Activated CD8-positive, alpha-beta memory T cell treated with anti-CD3 and anti-CD28 coated beads for 1 hour (primary cell): Measurements from ENCODE around the gene HHIP.

ENCODE experiments used
- DNase-seq, 2 donors: peaks; one replicate each; pipeline ENCODE4 v3.0.0-alpha.2; 2020; ENCODE audit warnings: low read depth in 1 of 2; ENCODE audit errors: extremely low read depth in 1 of 2

Gene HHIP

DNA sequence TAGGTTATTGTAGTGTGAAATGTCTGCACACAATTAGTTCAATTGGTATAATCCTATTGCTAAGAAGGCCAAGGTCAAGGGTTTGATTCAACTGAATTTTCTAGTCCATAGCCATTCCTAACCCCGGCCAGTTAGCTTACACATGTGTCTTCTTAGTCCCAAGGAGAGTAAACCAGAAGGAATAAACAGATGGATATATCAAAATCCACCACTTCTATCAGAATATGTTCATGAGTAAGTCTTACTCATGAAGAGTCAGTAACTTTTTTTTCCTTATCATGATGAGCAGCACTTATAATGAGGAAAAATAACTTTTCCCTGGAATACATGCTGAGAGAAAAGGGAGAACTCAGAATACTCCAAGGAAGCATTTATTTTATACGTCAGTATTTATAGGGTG lies 9.5 kb downstream of the HHIP start:
- no peak for DNase-seq

DNA sequence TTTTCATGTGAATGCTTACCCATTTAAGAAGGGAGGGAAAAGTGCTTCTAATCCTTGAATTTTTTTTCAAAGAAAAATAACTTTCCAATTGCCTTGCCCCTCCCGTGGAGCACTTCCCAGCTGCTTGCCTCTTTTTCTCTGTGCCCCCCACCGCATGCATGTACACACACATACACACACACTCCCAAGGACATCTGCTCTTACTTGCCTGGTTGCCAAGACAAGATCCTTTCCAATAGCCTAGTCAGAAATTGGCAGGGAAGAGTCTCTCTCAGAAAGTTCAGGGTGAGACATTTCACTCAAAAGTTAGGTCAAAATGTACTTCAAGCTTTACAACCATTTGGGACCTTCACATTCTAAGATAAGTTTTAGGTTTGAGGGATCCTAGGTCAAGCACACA lies 10.9 kb downstream of the HHIP start:
- no peak for DNase-seq

DNA sequence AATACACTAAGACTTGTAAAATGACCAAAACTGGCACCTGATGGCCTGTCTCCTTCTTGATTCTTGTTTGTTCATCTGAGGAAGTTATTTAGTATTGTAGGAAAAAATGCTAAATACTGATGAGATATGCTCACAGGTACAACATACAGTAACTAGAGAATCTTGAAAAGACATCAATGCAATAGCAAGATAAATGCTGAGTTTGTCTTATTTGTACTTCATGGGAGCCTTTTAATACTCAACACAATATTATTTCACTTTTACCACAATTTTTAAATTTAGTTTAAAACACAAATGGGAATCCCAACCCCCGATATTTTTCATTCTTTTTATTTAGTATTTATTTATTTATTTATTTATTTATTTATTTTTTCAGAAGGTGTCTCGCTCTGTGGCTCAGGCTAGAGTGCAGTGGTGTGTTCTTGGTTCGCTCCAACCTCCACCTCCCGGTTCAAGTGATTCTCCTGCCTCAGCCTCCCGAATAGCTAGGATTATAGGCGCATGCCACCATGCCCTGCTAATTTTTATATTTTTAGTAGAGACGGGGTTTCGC lies 12.1 kb downstream of the HHIP start:
- no peak for DNase-seq

DNA sequence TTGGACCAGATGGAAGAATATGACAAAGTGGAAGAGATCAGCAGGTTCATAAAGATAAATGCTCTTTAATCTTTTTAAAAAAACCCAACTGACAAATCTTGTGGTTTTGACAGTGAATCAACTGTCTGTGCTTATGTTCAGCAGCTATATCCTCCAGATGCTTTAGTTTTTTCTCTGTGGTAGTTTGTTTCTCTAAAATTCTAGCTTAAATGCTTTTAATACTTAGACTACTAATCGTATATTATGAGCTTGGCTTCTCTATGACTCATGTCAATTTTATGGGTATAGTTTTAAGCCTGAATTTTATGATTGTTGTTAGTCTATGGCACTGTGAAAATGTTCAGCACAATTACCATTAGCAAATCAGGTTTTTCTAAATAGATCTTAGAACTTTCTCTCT lies 12.9 kb downstream of the HHIP start:
- no peak for DNase-seq

DNA sequence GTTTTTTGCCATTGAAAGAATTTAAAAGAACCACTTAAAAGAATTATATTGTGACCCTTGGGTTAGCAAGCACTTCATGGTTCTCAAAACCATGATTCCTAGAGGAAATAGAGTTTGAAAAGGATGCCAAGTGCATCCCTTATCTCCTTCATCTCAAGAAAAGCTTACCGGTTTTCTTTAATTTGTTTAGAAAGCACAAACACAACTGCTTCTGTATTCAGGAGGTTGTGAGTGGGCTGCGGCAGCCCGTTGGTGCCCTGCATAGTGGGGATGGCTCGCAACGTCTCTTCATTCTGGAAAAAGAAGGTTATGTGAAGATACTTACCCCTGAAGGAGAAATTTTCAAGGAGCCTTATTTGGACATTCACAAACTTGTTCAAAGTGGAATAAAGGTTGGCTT lies 13.5 kb downstream of the HHIP start:
- DNase-seq, result no peak

DNA sequence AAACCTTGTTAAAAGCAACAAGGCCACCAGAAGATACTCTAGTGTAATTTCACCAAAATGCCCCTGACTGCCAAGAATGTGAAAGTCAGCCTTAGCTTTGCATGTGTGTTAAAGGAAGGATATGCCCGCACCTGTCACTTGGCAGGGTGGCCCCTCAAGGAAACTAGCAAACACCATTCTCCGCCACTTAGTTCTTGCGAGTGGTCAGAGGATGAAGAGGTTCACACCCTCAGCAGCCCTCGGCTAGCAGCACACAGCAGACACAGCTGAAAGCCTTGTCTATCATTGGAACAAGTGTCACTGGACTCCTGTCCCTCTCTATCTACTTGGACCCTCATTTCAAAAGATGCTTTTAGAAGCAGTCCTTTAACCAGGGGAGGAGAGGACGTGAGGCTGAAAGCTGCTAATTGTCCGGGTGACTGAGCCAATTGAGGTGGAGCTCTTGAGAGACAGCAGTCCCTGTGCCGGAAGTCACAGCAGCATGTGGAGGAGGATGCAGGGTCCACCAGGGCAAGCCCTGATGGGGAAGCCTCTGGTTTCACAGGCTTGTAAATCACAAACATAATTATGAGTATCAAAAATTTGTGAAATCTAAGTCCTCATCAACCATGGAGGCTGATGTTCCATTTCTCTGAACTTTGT lies 18.0 kb downstream of the HHIP start:
- no peak for DNase-seq

DNA sequence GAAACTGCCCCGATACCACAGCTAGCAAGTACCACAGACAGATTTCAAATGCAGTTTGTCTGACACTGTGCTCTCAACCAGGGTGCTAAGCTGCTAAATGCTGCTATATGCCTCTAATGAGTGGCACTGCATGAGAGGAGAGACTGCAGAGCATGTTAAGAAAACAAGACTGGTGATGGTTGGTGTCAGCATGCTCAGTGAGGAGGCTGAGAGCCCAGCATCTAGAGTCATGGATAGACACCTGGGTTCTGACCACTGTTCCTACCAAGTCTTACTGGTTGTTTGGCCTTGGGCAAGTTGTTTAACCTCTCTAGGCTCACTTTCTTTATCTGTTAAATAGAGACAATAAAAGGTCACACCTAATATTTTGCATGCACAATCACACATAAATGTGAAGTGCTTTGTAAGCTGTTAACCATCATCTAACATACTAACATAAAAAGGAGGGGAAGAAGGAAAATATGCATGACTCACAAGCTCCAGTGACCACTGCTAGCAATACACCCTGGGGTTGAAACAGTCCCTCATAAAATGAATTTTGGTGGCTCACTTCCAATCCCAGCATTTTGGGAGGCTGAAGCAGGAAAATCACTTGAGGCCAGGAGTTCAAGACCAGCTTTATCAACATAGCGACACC lies 20.7 kb downstream of the HHIP start:
- DNase-seq, result no peak

DNA sequence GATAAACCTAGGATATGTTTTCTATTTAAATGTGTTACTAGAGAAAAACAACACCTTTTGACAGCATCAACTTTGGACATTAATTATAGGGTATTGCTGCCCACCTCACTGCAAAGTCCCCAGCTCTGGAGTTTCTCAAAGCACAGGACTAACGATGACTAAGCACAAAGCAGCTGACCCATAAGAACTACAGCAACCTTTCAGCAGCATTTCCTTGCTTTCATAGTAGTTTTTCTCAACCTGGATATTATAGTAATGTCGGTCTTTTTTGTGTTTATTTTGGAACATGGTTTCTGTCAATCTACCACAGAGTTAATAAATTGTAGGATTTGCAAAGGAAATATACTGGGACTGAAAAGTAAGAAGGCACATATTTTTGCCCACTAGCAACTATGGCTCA lies 21.5 kb downstream of the HHIP start:
- DNase-seq, result no peak

DNA sequence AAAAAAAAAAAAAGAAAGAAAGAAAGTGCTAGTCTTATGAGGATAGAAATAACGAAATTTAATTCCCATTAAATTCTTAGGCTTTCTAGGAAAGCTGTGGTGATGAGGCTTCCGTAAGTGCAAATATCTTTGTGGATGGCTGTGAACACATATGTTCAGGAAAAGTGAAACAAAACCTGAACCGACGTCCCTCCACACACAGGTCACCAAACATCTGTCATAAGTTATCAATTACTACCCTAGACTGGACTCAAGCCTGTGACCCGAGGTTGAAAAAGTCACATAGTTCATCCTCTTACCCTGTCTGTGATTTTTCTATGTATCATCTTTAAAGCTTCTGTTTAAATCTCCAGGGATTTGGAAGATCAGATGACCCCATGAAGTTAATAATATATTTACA lies 24.8 kb downstream of the HHIP start:
- DNase-seq, result no peak

DNA sequence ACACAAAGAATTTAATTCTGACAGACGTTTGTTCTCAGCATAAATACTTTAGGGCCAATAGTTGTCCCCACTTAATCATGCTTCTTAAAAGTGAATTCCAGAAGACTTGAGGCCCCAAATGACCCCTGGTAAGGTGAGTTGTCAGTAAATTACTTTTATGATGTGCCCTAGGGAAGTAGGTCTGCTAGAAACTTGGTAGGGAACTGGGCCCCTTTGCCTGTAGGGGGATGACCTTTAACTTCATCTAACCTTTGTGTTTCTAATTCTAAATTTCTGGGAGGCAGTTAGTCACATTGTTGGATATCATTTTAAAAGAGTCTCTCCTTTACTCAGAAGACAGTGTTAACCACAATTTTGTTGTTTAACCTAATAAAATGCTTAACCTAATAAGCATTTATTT lies 28.8 kb downstream of the HHIP start:
- no peak for DNase-seq

DNA sequence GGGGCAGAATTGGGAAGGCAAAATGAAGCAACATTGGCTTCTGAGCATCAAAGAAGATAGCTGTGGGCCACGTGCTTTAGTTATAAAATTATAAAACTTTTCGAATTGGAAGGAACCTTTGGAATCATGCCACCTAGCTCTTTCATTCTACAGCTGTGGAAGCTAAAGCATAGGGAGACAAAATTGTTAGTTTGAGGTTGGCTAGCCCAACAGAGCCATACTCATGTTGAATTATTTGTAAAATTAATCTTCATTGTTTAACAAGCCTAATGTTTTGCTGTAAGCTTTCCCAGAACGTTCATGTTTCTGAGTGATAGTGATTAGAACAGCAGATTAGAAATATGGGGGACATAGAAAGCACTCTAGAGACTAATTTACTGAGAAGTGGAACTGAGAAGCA lies 35.9 kb downstream of the HHIP start:
- DNase-seq, result no peak

DNA sequence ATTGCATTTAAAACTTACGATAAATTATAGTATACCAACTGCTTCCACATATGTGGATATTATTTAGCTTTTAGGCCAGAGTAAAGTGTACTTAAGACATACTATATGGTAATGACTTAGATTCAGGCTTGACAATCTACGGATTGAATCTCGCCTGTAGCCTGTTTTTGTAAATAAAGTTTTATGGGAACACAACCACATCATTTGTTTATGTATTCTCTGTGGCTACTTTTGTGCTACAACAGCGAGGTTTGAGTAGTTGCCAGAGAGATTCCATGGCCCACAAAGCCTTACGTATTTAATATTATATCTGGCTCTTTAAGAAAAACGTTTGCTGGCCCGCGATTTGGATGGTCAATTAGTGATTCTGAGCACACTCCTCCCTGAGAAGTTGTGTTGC lies 37.6 kb downstream of the HHIP start:
- DNase-seq, result no peak

DNA sequence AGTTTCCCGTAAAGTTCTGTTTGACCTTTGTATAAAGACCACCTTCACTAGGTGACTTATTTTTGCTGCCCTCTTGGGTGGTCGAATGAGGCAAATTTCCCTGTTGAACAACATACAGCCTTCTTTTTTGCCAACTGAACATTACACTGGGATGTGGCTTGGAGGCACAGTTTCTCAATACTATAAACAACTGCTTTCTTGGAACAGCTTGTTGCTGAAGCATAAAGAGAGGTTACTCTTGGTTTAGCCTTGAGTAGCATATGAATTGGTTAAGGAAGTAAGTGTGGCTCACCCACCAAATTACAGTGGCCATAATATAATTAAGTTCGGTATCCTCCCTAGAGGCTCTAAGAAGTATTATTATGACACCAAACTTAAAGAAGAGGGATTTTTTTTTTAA lies 40.0 kb downstream of the HHIP start:
- no peak for DNase-seq

DNA sequence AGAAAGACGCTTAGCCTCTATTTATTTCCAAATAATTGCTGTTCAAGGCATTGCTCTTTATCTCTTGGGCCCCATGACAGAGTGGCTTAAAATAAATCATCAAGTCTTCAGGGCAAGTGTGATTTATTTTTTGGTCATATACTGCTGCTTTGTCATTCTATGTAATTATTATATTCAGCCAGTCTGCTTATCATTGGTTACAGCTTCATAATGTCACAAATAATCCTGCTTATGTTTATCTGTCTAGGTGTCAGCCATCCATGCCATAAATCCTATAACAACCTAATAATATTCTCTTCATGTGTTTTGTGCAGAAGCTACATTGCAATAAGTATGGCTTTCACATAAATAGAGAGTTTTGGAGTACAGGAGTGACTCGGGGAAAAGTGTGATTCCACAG lies 41.0 kb downstream of the HHIP start:
- DNase-seq, result no peak

DNA sequence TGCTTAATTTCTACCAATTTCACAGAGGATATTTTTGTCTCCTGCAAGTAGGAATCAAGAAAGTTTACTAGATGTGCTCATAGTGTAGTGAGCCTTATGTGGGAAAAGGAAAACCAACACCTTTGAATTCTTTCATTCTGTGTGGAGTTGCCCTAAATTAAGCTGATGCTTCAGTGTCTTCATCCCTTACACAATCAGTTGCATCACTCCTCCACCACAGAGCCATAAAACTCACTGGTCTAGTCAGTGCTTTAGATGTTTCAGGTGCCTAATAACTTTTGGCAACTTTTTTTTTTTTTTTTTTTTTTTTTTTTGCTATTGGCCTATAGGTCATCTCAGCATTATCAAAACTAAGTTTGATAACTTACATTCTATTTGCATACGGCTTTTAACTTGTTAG lies 41.5 kb downstream of the HHIP start:
- DNase-seq, result no peak

DNA sequence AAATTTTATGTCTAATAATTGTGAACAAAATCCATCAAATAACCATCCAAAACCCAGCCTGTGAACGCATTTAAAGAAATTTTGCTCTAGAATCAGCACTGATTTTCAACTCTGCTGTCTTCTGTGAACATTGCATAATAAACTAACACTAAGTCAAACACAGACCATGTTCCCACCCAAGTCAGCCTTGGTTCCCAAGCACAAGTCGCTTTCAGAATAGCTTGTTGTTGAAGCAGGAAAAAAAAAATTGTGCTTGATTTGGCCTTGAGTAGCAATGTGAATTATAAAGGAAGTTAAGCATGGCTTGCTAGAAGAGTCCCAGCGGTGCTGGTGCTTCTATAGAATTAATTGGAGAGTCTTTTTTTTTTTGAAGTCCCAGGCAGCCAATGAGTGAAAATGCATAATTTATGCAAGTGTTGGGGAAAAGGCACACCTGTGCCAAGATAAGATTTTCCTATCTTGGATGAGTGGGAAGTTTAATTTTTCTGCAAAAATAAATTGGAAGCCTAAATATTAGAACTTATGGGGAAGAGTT lies 42.1 kb downstream of the HHIP start:
- no peak for DNase-seq

DNA sequence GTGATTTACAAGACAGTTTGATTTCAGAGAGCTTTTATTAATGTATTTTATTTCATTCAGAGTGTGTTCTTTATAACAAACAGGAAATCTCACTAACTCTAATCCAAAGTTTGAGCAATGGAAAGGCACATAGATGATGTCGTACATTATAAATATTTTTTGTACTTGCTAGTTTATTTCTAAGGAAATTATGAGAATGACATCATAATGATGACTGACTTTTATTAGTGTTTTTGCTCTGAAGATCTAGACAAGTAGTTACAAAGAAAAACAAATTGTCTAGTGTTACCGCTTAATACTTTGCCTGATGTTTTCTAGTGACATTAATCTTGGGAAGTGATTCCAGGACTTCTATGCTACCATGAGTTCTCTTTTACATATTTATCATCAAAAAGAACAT lies 43.2 kb downstream of the HHIP start:
- no peak for DNase-seq

DNA sequence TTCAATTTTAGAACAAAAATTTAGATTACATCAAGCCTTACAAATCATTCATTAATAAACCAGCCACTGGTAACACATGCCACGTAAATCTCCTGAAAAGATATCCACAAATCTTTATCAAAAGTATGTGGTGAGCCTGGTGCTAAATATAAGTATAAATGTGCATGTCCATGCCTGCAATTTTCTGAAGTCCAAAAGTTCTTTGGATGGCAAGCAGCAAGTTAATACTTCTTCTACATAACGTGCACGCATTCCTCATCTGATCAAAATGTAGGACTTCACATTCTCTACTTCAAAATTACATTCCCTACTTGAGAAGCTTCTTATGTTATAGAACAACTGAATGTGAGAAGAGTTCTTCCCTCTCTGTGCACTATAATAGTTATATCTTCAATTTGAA lies 49.8 kb downstream of the HHIP start:
- no peak for DNase-seq

DNA sequence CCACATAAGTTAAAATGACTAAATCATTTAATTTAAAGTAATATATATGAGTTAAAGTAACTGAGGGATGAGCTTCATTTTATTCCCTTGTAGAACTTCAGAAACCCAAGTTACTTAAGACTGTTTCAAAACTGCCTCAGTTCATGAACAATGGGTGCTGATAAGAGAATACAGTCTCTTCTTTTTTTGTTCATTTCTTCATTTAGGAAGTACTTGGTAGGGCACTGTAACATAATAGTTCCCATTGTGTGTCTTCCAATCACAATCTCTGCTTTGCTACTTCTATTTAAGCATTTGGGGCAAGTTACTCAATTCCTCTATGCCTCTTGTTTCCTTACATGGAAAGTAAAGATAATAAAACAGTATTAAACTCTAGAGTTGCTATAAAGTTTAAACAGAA lies 50.4 kb downstream of the HHIP start:
- DNase-seq, result no peak

DNA sequence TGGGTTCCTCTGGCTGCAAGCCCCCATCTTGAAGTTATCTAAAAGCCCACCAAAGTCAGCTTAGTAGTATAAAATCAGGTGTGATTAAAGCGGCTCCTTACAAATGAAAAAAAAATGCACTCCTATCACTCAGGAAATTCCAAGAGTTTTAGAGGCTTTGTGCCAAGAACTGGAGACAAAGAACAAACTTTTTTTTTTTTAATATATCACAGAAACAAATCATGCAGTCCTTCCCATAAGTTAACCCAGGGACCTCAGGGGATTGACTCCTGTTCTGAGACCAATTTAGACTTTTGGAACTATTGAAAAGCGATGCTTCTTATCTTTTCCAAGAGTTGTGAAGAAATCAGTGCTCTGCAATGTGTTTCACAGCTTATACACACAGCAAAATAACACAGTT lies 53.6 kb downstream of the HHIP start:
- DNase-seq, result no peak

DNA sequence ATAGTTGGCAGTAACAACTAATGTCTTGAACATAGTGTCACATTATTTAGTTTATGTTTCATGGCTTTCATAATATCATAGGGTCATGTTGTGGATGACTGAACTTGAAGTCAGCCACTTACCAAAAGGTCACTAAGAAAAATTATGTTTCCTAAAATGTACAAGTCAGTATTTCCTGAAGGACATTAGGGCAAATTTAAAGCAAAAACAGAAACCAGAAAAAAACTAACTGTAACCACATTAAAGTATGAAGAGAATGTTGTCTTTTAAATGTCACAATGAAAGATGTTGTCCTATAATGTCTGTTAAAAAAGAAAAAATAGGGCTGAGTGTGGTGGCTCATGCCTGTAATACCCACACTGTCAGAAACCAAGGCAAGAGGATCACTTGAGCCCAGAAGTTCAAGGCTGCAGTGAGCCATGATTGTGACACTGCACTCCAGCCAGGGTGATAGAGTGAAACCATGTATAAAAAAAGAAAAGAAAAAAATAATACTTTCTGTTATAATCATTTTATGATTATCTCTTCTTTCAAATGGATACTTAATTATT lies 55.8 kb downstream of the HHIP start:
- DNase-seq, result no peak

DNA sequence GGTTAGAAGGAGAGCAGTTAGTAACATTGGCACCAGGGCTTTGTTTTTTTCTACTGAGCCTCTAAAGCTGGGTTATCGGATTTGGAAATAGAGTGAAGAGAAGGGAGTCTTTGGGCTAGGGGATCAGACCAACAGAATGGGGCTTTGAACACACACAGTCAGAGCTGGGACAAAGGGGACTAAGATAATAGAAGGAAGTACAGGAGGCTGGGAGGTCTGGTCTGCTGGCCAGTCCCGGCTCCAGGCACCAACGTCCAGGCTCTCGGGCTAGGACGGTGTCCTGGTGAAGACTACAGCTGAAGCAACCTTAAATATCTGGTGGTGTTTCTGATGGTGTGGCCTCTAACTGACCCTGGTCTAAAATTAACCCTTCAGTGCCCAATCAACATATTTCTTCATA lies 57.5 kb downstream of the HHIP start:
- no peak for DNase-seq
